Peyer's patch (tissue), 4 donors: ENCODE data around the gene MAGT1.

Source experiments
- POLR2A ChIP-seq, 2 donors: fragments of 450-650 bp; IDR thresholded peaks; one replicate each; pipeline ENCODE4 v1.5.1; 2017; ENCODE audit warnings: antibody characterized with exemption in 2 of 2, mild to moderate bottlenecking in 2 of 2, moderate library complexity in 2 of 2
- TF ChIP-seq, protein P1 (sequence below), 6 experiments: fragments of 450-650 bp in 4 of 6; fragments of 200-600 bp in 2 of 6; sonication (generic) in 1 of 6; IDR thresholded peaks; one replicate each; pipeline ENCODE4 v1.5.1; 2017 to 2019; ENCODE audit warnings: antibody characterized with exemption in 6 of 6, mild to moderate bottlenecking in 3 of 6, moderate library complexity in 1 of 6

DNA sequence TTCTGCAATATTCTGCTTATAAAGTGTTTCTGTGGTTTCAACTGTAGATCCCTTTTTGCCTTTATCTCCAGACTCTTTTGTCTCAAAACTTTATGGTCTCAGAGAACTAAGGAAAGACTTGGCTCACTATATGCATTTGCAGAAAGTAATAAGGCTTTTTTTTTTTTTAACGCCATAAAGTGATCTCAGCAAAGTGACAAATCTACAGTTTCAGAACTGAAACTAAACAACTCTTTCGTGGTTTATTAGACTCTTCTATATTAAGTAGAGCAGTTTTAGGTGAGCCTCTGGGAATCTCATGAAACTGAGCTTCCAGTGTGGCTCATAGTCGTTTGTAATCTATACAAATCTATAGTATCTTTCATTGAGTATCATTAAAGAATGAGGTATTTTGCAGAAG is 30.5 kb upstream of the MAGT1 start:
- TF ChIP-seq, protein P1, sequence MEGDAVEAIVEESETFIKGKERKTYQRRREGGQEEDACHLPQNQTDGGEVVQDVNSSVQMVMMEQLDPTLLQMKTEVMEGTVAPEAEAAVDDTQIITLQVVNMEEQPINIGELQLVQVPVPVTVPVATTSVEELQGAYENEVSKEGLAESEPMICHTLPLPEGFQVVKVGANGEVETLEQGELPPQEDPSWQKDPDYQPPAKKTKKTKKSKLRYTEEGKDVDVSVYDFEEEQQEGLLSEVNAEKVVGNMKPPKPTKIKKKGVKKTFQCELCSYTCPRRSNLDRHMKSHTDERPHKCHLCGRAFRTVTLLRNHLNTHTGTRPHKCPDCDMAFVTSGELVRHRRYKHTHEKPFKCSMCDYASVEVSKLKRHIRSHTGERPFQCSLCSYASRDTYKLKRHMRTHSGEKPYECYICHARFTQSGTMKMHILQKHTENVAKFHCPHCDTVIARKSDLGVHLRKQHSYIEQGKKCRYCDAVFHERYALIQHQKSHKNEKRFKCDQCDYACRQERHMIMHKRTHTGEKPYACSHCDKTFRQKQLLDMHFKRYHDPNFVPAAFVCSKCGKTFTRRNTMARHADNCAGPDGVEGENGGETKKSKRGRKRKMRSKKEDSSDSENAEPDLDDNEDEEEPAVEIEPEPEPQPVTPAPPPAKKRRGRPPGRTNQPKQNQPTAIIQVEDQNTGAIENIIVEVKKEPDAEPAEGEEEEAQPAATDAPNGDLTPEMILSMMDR (IDR thresholded peaks at IDR 0.05) = no peak
- no peak for TF ChIP-seq POLR2A (IDR thresholded peaks at IDR 0.05)
